HepG2 (cell line): ENCODE results near the gene ITGB2. TPM values are rescaled to one million over a fixed set of nuclear protein-coding genes. Genes with fewer than 3 reads are reported as not detected.

Experiments used
- ATAC-seq: fragments of 200-7000 bp; cut with Tn5 transposase; 3 replicates; pipeline ENCODE4 v1.9.1; 2020; ENCODE audit warnings: mild to moderate bottlenecking, moderate library complexity
- BruUV-seq: library from RNA; stranded (reverse); fragments of 400-500 nt; replicated peaks from 2 replicates; lab custom pipeline; 2021; lab: Mats Ljungman, UMichigan
- CTCF ChIA-PET: fragments of 300-600 bp; formaldehyde crosslinking; extraction: SDS; loops from one replicate; lab custom pipeline; 2021; ENCODE audit warnings: low total read pairs, inconsistent platforms, low intra/inter-chr PET ratio; lab: Yijun Ruan, JAX
- POLR2A ChIA-PET: fragments of 350-600 bp; sonication (Branson Sonifier 250); formaldehyde crosslinking; loops from one replicate; lab custom pipeline; 2020; ENCODE audit warnings: antibody characterized with exemption, inconsistent platforms; lab: Yijun Ruan, JAX
- DNase-seq: peaks from one replicate; pipeline ENCODE4 v3.0.0-alpha.2; 2015; ENCODE audit warnings: low spot score
- FAIRE-seq: peaks from 3 replicates; lab custom pipeline; 2011; peaks lifted over from hg19 to GRCh38; lab: Jason Lieb, UNC
- H2AFZ ChIP-seq: one replicate; pipeline ENCODE4 v1.6.1; 2011; ENCODE audit warnings: low read length, inconsistent platforms
- H3K27ac ChIP-seq: fragments of 300-600 bp; 3 replicates; pipeline ENCODE4 v1.8.0; 2011; ENCODE audit warnings: mixed run types, mild to moderate bottlenecking, mixed read lengths, low read length, inconsistent platforms; ENCODE audit not compliant: insufficient read depth; ENCODE audit errors: extremely low read length
- H3K27me3 ChIP-seq, 2 experiments: fragments of 200-600 bp in 1 of 2; 2 replicates in 1 of 2; 3 replicates in 1 of 2; pipeline versions ENCODE4 v1.6.0 to v1.8.0; 2011; ENCODE audit warnings: low read length in 2 of 2, mild to moderate bottlenecking in 2 of 2, moderate library complexity in 2 of 2, inconsistent platforms in 1 of 2; ENCODE audit not compliant: insufficient read depth in 2 of 2, control insufficient read depth in 1 of 2
- H3K36me3 ChIP-seq, 2 experiments: fragments of 200-600 bp in 1 of 2; replicated peaks in 1 of 2; 2 replicates in 1 of 2; 3 replicates in 1 of 2; pipeline versions ENCODE4 v1.5.1 to v1.8.0; 2011; ENCODE audit warnings: low read length in 2 of 2, inconsistent platforms in 1 of 2; ENCODE audit not compliant: insufficient read depth in 2 of 2, control insufficient read depth in 1 of 2
- H3K4me1 ChIP-seq: 2 replicates; pipeline ENCODE4 v1.5.1; 2012; ENCODE audit warnings: low read length, inconsistent platforms; ENCODE audit not compliant: insufficient read depth
- H3K4me2 ChIP-seq: 2 replicates; pipeline ENCODE4 v1.6.0; 2011; ENCODE audit warnings: low read depth, low read length, inconsistent platforms
- H3K4me3 ChIP-seq, 3 experiments: fragments of 200-600 bp in 1 of 3; sonication (generic), shearing (Covaris generic) in 1 of 3; replicated peaks in 1 of 3; 2 replicates each; pipeline ENCODE4 v1.5.1; 2011 to 2016; ENCODE audit warnings: low read length in 3 of 3, inconsistent platforms in 2 of 3, low read depth in 2 of 3, mild to moderate bottlenecking in 2 of 3, control low read depth in 1 of 3, mixed read lengths in 1 of 3; ENCODE audit not compliant: insufficient read depth in 1 of 3
- H3K79me2 ChIP-seq: one replicate; pipeline ENCODE4 v1.6.1; 2011; ENCODE audit warnings: low read length, inconsistent platforms; ENCODE audit not compliant: insufficient read depth
- H3K9ac ChIP-seq: 2 replicates; pipeline ENCODE4 v1.6.0; 2011; ENCODE audit warnings: mild to moderate bottlenecking, low read depth, low read length, inconsistent platforms; ENCODE audit not compliant: insufficient read depth
- H3K9me3 ChIP-seq: 2 replicates; pipeline ENCODE4 v1.5.1; 2012; ENCODE audit warnings: mild to moderate bottlenecking, low read length
- H4K20me1 ChIP-seq: 2 replicates; pipeline ENCODE4 v1.6.0; 2011; ENCODE audit warnings: inconsistent platforms, mild to moderate bottlenecking, low read length, moderate library complexity; ENCODE audit not compliant: insufficient read depth
- CEBPB ChIP-seq: IDR thresholded peaks from 2 replicates; pipeline ENCODE4 v1.6.1; 2011; ENCODE audit warnings: low read depth, low read length, improper control_type of control experiment, borderline replicate concordance
- TBL1XR1 ChIP-seq: fragments of 150-350 bp; IDR thresholded peaks from 2 replicates; pipeline ENCODE4 v1.6.1; 2014; ENCODE audit warnings: borderline replicate concordance, low read length; ENCODE audit not compliant: partially characterized antibody
- TERF1 ChIP-seq: sonication (generic); formaldehyde crosslinking; IDR thresholded peaks from 2 replicates; pipeline ENCODE4 v1.8.0; 2022; ENCODE audit warnings: mild to moderate bottlenecking, missing genetic modification reagents, moderate library complexity
- ZNF512 ChIP-seq: sonication (generic); formaldehyde crosslinking; IDR thresholded peaks from 2 replicates; pipeline ENCODE4 v1.4.0; 2020; ENCODE audit warnings: mild to moderate bottlenecking, missing genetic modification reagents
- WGBS: methylation state at CpG from one replicate; pipeline ENCODE4 v1.1.6; 2017; ENCODE audit warnings: low lambda C conversion rate; 5-methylcytosine and 5-hydroxymethylcytosine counted together
- in situ Hi-C: cut with HindIII; loops from 2 replicates; pipeline ENCODE4 v1.10.0; 2017; ENCODE audit warnings: low pct_unique_long_range_greater_than_20kb; ENCODE audit not compliant: extremely low pct_ligation_motif_present
- intact Hi-C: fragments of 100-400 bp; cut with micrococcal nuclease; formaldehyde crosslinking; loops from one replicate; pipeline ENCODE4 v1.10.0; 2022; ENCODE audit not compliant: unreplicated experiment
- polyA plus RNA-seq, 8 experiments: library from polyadenylated mRNA; depleted of rRNA in 3 of 8; stranded (reverse) in 7 of 8; unstranded in 1 of 8; fragments of >200 nt; fragmentation: Illumina TruSeq in 4 of 8; extraction: Trizol in 4 of 8; gene quantifications; 2 replicates each; pipeline versions ENCODE4 v1.2.1 to v1.2.3, GENCODE V29; 2011 to 2016; ENCODE audit warnings: low read depth in 4 of 8, missing spikeins in 1 of 8, mixed read lengths in 1 of 8; ENCODE audit not compliant: insufficient read depth in 1 of 8
- total RNA-seq, 5 experiments: library from RNA; depleted of rRNA; stranded (reverse); fragments of >200 nt; fragmentation: Illumina TruSeq; extraction: Trizol; gene quantifications; 2 replicates each; pipeline ENCODE4 v1.2.3, GENCODE V29; 2016; ENCODE audit warnings: low read depth in 1 of 5

Gene ITGB2
- total and polyA plus RNA-seq, 2 of the 13 experiments (the other 11 are each of a cell fraction or from before 2014, with no cell fraction given): 4.2 to 18.0 TPM

GRCh38 chr21:44925378-44925755 is 4.7 kb upstream of the ITGB2 start:
- WGBS: 83% methylated on average over 1 of the region's 1 CpG
- ATAC-seq: no peak
- DNase-seq: no peak
- FAIRE-seq: no peak
- no peak overlapping the region for H3K4me3 ChIP-seq
- POLR2A ChIA-PET: interaction anchor here (4.7 kb wide), 1 partner anchor 12 kb away, joined by 37 read pairs; no protein-coding TSS in a partner anchor
- no TSS peak for BruUV-seq
- H3K27ac ChIP-seq: no peak overlapping the region
- H3K79me2 ChIP-seq: no peaks in the 10 kb centered on the region
- no peak overlapping the region for H2AFZ ChIP-seq
- H3K9me3 ChIP-seq: no peaks in the 10 kb centered on the region
- no peak overlapping the region for H3K9ac ChIP-seq
- in situ Hi-C loops: no loop called here
- H3K4me2 ChIP-seq: no peak overlapping the region
- intact Hi-C loops: no loop called here
- peaks cover 60% of the 10 kb centered on the region for H3K4me1 ChIP-seq
- CTCF ChIA-PET: no interaction called here
- no peaks in the 10 kb centered on the region for H3K36me3 ChIP-seq
- TF ChIP-seq TERF1 (CRISPR knock-in tag) (no peak), ZNF512 (CRISPR knock-in tag) (0 out of 2 replicates have a peak, but pooled peaks have one; percentile 25)
- H3K27me3 ChIP-seq: peaks cover under 1 to 5% of the 10 kb centered on the region in 2 experiments; a peak in 3 of 5 replicates
- H4K20me1 ChIP-seq: no peaks in the 10 kb centered on the region

GRCh38 chr21:44924606-44925377 is 4.1 kb upstream of the ITGB2 start:
- FAIRE-seq: no peak

More at GRCh38 chr21:44924606-44925377, 4.1 kb upstream of the ITGB2 start:
- Histone ChIP-seq H3K4me3 (no peak overlapping the region), H3K36me3 (no peaks in the 10 kb centered on the region), H3K79me2 (no peaks in the 10 kb centered on the region), H3K4me2 (no peak overlapping the region), H3K9me3 (no peaks in the 10 kb centered on the region), H4K20me1 (no peaks in the 10 kb centered on the region), H3K9ac (no peak overlapping the region), H2AFZ (no peak overlapping the region), H3K27me3 (peaks cover 3 to 5% of the 10 kb centered on the region in 2 experiments; a peak in 3 of 5 replicates), H3K4me1 (peaks cover 60% of the 10 kb centered on the region), H3K27ac (no peak overlapping the region)
- ChIA-PET POLR2A (interaction anchor here (4.7 kb wide), 1 partner anchor 12 kb away, joined by 37 read pairs; no protein-coding TSS in a partner anchor), CTCF (no interaction called here)
- ATAC-seq: no peak
- DNase-seq: no peak
- no TSS peak for BruUV-seq
- 84% methylated on average over 10 of the region's 10 CpGs for WGBS
- intact Hi-C loops (no loop called here), in situ Hi-C loops (no loop called here)
- TF ChIP-seq CEBPB (peak; percentile 38; the same call in 1 of the 2 replicates), TBL1XR1 (no peak)
